AG09319 (cell line): Measurements from ENCODE around the gene ANKRD44.
"Not testable (repeated sequence)": the region's sequence is repeated elsewhere in the genome, so short reads cannot be mapped to it uniquely, and the experiment has no call there.

Experiments used
- DNase-seq: peaks from one replicate; pipeline ENCODE4 v3.0.0-alpha.2; 2010; ENCODE audit warnings: low read depth; ENCODE audit errors: extremely low read depth
- TF ChIP-seq, protein P1 (sequence below): IDR thresholded peaks from 2 replicates; pipeline ENCODE4 v1.5.1; 2011; ENCODE audit warnings: low read depth, mild to moderate bottlenecking, inconsistent platforms, low read length, moderate library complexity

ANKRD44 gene

DNA sequence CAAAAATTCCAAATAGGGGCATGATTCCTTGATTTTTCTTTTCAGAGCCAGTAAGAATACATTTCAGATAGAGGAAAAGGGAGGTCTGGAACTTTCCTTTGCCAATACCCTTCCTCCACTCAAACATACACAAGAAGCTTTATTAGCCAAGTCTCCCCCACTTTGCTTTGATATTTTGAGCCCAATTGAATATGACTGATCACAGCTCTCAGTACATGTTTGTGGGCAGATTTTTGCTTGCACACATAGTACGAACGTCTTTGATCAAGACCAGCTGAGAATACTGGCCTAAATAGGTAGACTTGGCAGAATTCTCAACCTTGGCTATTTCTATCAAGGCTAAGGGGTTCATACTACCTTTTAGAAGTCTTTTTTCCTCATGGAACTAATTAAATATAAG, 235.3 kb downstream of the ANKRD44 start:
- peak; percentile 23 for DNase-seq
- TF ChIP-seq, protein P1, sequence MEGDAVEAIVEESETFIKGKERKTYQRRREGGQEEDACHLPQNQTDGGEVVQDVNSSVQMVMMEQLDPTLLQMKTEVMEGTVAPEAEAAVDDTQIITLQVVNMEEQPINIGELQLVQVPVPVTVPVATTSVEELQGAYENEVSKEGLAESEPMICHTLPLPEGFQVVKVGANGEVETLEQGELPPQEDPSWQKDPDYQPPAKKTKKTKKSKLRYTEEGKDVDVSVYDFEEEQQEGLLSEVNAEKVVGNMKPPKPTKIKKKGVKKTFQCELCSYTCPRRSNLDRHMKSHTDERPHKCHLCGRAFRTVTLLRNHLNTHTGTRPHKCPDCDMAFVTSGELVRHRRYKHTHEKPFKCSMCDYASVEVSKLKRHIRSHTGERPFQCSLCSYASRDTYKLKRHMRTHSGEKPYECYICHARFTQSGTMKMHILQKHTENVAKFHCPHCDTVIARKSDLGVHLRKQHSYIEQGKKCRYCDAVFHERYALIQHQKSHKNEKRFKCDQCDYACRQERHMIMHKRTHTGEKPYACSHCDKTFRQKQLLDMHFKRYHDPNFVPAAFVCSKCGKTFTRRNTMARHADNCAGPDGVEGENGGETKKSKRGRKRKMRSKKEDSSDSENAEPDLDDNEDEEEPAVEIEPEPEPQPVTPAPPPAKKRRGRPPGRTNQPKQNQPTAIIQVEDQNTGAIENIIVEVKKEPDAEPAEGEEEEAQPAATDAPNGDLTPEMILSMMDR = no peak

DNA sequence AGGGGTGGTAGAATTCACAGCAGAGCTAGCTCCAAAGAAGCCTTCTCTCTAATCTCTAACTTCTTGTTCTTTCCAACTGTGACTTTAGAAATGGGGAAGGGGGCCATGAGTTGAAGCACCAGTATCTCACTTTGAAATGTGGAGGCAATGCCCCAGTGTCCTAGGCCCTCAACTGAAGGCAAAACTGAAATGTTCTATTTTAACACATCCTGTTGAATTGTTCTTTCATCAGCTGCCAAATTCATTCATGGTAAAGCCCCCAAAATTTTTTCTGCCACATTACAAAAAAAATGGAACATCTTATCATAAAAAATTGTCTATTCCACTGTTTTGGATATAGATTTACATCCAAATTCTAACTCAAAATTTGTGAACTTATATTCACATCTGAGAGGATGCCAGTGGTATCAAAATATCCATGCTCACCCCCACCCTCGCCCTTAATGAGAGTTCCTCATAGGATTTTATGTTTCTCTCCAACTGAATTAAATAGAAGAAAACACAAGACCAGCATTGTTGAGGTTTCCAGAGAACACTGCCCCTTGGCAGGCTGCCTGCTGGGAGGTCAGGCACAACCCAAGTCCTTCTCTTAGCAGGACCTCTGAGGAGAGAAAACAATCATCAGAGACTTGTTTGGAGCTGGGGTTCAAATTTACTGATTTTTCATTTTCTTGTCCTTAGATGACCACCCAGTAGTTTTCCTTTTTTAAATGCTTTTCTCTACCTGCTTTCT, 236.7 kb downstream of the ANKRD44 start:
- TF ChIP-seq, protein P1 = no peak
- DNase-seq = no peak

DNA sequence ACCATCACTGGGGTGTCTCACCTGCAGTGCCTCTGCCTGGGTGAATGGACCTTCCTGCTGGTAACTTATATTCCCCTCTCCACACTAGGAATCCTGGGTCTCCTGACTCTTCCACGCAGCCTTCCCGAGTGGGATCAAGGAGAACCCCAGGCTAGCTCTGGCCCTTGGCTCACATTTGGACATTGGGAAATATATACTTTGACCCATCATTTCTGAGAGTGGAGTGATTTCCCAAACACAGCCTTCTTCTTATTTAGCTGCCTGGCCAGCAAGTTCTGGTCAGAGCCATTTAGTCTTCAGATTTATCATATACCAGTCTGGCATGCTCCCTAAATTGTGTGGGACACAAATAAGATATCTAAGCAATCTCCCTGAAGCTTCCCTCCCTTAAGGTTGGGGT, 237.3 kb downstream of the ANKRD44 start:
- no peak for DNase-seq
- TF ChIP-seq, protein P1 = no peak

GRCh38 chr2:197072533-197072932, 238.0 kb downstream of the ANKRD44 start:
- DNase-seq = no peak

DNA sequence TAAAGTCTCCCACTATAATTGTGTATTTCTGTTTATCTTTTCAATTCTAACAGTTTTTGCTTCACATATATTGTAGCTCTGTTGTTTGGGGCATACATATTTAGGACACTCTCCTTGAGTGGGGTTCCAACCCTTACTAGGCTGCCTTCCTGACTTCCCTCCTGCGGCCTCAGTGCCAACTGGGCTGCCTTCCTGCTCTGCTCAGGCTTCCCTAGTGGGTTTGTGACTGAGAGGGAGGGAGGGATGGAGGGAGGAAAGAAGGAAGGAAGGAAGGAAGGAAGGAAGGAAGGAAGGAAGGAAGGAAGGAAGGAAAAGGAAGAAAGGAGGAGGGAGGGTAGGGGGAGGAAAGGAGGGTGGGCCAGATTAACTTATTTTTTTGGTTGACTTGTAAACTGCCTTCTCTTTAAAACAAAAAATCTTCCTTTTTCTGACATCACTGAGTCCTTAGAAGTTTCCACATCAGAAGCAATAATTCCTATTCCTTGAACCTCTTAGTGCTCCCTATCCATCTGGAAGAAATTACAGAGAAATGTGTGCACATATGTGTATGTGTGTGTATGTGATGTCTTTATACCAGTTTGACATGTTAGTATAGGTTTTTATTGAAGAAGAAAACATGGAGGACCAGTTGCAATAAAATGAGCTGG, 238.7 kb downstream of the ANKRD44 start:
- TF ChIP-seq, protein P1 = no peak
- DNase-seq = no peak

More at GRCh38 chr2:197072533-197072932, 238.0 kb downstream of the ANKRD44 start:
- TF ChIP-seq, protein P1 = no peak

DNA sequence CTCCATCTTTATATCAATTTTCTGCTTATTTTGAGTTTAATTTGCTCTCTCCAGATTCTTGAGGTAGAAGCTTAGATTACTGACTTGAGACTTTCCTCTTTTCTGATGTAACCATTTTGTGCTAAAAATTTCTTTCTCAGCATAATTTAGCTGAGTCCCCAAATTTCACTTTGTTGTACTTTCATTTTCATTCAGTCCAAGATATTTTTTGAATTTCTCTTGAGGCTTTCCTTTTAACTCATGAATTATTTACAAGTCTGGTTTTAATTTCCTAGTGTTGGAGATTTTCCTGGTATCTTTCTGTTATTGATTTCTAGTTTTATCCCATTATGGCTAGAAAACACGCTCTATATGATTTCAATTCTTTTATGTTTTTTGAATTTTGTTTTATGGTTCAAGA, 239.4 kb downstream of the ANKRD44 start:
- TF ChIP-seq, protein P1 = no peak
- no peak for DNase-seq

GRCh38 chr2:197069958-197070357, 240.6 kb downstream of the ANKRD44 start:
- TF ChIP-seq, protein P1 = no peak
- DNase-seq = no peak

- not testable (repeated sequence) for DNase-seq
Measured at GRCh38 chr2:197062574-197062973, 248.0 kb downstream of the ANKRD44 start.
